HG02840 (cell line): ENCODE measurements around the gene TBR1.

ENCODE experiments used
- ATAC-seq: cut with Tn5 transposase; IDR thresholded peaks from one replicate; pipeline ENCODE4 v1.9.1; 2021; ENCODE audit warnings: mild to moderate bottlenecking, moderate library complexity, moderate number of reproducible peaks; ENCODE audit not compliant: unreplicated experiment, low FRiP score

TBR1 gene

GRCh38 chr2:161414042-161415033 is 1.8 kb upstream of the TBR1 start:
- ATAC-seq, result peak; percentile 45

GRCh38 chr2:161415034-161415986 is 787 bp upstream of the TBR1 start:
- peak; percentile 30 for ATAC-seq

- ATAC-seq, result no peak
These were observed 776 bp downstream of the TBR1 start for GRCh38 chr2:161416708-161417437.

GRCh38 chr2:161417438-161418274 is 1.6 kb downstream of the TBR1 start:
- no peak for ATAC-seq

- ATAC-seq, result no peak
These were observed 2.2 kb downstream of the TBR1 start for GRCh38 chr2:161418275-161418714.

GRCh38 chr2:161418715-161419637 is 2.9 kb downstream of the TBR1 start:
- no peak for ATAC-seq

GRCh38 chr2:161419638-161420190 is 3.6 kb downstream of the TBR1 start:
- ATAC-seq, result no peak

GRCh38 chr2:161420406-161421074 is 4.4 kb downstream of the TBR1 start:
- no peak for ATAC-seq

GRCh38 chr2:161421686-161422085 is 5.6 kb downstream of the TBR1 start:
- ATAC-seq, result no peak

GRCh38 chr2:161422816-161423403 is 6.8 kb downstream of the TBR1 start:
- ATAC-seq, result no peak

- ATAC-seq, result no peak
These were observed 7.6 kb downstream of the TBR1 start for GRCh38 chr2:161423421-161424393.

- no peak for ATAC-seq
These were observed 8.3 kb downstream of the TBR1 start for GRCh38 chr2:161424394-161424769.

- ATAC-seq, result no peak
These were observed 9.0 kb downstream of the TBR1 start for GRCh38 chr2:161424891-161425727.

GRCh38 chr2:161425728-161426454 is 9.8 kb downstream of the TBR1 start:
- no peak for ATAC-seq
